IMR-90 (cell line): ENCODE measurements around the gene SLIT3. TPM values are rescaled to one million over a fixed set of nuclear protein-coding genes. Genes with fewer than 3 reads are reported as not detected.

Source experiments
- ATAC-seq: fragments of 200-7000 bp; cut with Tn5 transposase; 2 replicates; pipeline ENCODE4 v1.9.1; 2020; ENCODE audit warnings: low read depth, mild to moderate bottlenecking, moderate library complexity
- BruUV-seq: library from RNA; stranded (reverse); fragments of 400-500 nt; replicated peaks from 2 replicates; lab custom pipeline; 2021; lab: Mats Ljungman, UMichigan
- CTCF ChIA-PET: fragments of 300-600 bp; formaldehyde crosslinking; extraction: SDS; loops from one replicate; lab custom pipeline; 2021; ENCODE audit warnings: antibody characterized with exemption; lab: Yijun Ruan, JAX
- POLR2A ChIA-PET: fragments of 300-600 bp; sonication (Branson Sonifier 250); formaldehyde crosslinking; loops from one replicate; lab custom pipeline; 2022; ENCODE audit warnings: antibody characterized with exemption; ENCODE audit not compliant: unreplicated experiment; lab: Charles Lee
- DNase-seq: peaks from one replicate; pipeline ENCODE4 v3.0.0; 2013
- H2AFZ ChIP-seq: replicated peaks from 2 replicates; pipeline ENCODE3; 2013; ENCODE audit warnings: low read length, mild to moderate bottlenecking; ENCODE audit not compliant: poor library complexity
- H2AK5ac ChIP-seq: 2 replicates; pipeline ENCODE4 v1.6.1; 2013; ENCODE audit warnings: low read depth, low read length, inconsistent platforms
- H2AK9ac ChIP-seq: replicated peaks from 2 replicates; pipeline ENCODE3; 2013; ENCODE audit warnings: mild to moderate bottlenecking, low read depth, low read length, moderate library complexity; ENCODE audit not compliant: poor library complexity
- H2BK120ac ChIP-seq: 2 replicates; pipeline ENCODE4 v1.6.1; 2013; ENCODE audit warnings: low read depth, low read length, inconsistent platforms
- H2BK15ac ChIP-seq: 3 replicates; pipeline ENCODE4 v1.6.1; 2013; ENCODE audit warnings: low read depth, low read length, inconsistent platforms
- H2BK20ac ChIP-seq: 2 replicates; pipeline ENCODE4 v1.6.1; 2013; ENCODE audit warnings: low read depth, mild to moderate bottlenecking, inconsistent platforms, low read length, moderate library complexity
- H2BK5ac ChIP-seq: 2 replicates; pipeline ENCODE4 v1.6.1; 2013; ENCODE audit warnings: mild to moderate bottlenecking, low read depth, low read length, inconsistent platforms; ENCODE audit not compliant: poor library complexity, severe bottlenecking
- H3K14ac ChIP-seq: replicated peaks from 2 replicates; pipeline ENCODE4 v1.6.1; 2013; ENCODE audit warnings: low read depth, low read length, inconsistent platforms
- H3K18ac ChIP-seq: 2 replicates; pipeline ENCODE4 v1.6.1; 2013; ENCODE audit warnings: low read depth, low read length, control low read depth
- H3K23ac ChIP-seq: 2 replicates; pipeline ENCODE4 v1.6.1; 2013; ENCODE audit warnings: low read depth, low read length, inconsistent platforms
- H3K27ac ChIP-seq: 2 replicates; pipeline ENCODE4 v1.5.1; 2013; ENCODE audit warnings: mild to moderate bottlenecking, control low read depth, low read length; ENCODE audit not compliant: insufficient read depth
- H3K27me3 ChIP-seq: 2 replicates; pipeline ENCODE4 v1.6.1; 2013; ENCODE audit warnings: low read length; ENCODE audit not compliant: control insufficient read depth, insufficient read depth
- H3K36me3 ChIP-seq: 2 replicates; pipeline ENCODE4 v1.6.1; 2013; ENCODE audit warnings: low read length, mixed read lengths; ENCODE audit not compliant: control insufficient read depth, insufficient read depth
- H3K4ac ChIP-seq: 2 replicates; pipeline ENCODE4 v1.6.1; 2013; ENCODE audit warnings: low read depth, low read length, inconsistent platforms
- H3K4me1 ChIP-seq: 2 replicates; pipeline ENCODE4 v1.6.1; 2013; ENCODE audit warnings: low read length, mixed read lengths; ENCODE audit not compliant: control insufficient read depth, insufficient read depth
- H3K4me2 ChIP-seq: 2 replicates; pipeline ENCODE4 v1.6.1; 2013; ENCODE audit warnings: low read depth, mild to moderate bottlenecking, control low read depth, low read length, moderate library complexity
- H3K4me3 ChIP-seq: 2 replicates; pipeline ENCODE4 v1.5.1; 2013; ENCODE audit warnings: low read depth, mild to moderate bottlenecking, control low read depth, low read length, moderate library complexity; ENCODE audit not compliant: insufficient read depth
- H3K56ac ChIP-seq: 2 replicates; pipeline ENCODE4 v1.6.1; 2013; ENCODE audit warnings: low read length, inconsistent platforms; ENCODE audit not compliant: insufficient read depth; ENCODE audit errors: extremely low read depth
- H3K79me1 ChIP-seq, 2 experiments: 2 replicates each; pipeline ENCODE4 v1.6.1; 2013; ENCODE audit warnings: low read length in 2 of 2, inconsistent platforms in 1 of 2, low read depth in 1 of 2
- H3K9ac ChIP-seq: 2 replicates; pipeline ENCODE4 v1.6.1; 2013; ENCODE audit warnings: low read depth, low read length, control low read depth
- H3K9me1 ChIP-seq: 2 replicates; pipeline ENCODE4 v1.6.1; 2013; ENCODE audit warnings: low read length, inconsistent platforms; ENCODE audit not compliant: insufficient read depth
- H3K9me3 ChIP-seq: 2 replicates; pipeline ENCODE4 v1.6.1; 2013; ENCODE audit warnings: low read length; ENCODE audit not compliant: control insufficient read depth, insufficient read depth
- H4K20me1 ChIP-seq: 2 replicates; pipeline ENCODE4 v1.6.1; 2013; ENCODE audit warnings: low read length, inconsistent platforms; ENCODE audit not compliant: insufficient read depth
- H4K5ac ChIP-seq: 2 replicates; pipeline ENCODE4 v1.6.1; 2013; ENCODE audit warnings: mild to moderate bottlenecking, low read depth, low read length, control low read depth
- H4K8ac ChIP-seq, 2 experiments: 2 replicates each; pipeline ENCODE4 v1.6.1; 2013; ENCODE audit warnings: low read depth in 2 of 2, low read length in 2 of 2, control low read depth in 1 of 2, inconsistent platforms in 1 of 2
- H4K91ac ChIP-seq: 2 replicates; pipeline ENCODE4 v1.6.1; 2013; ENCODE audit warnings: low read depth, low read length, inconsistent platforms; ENCODE audit not compliant: insufficient read depth
- BHLHE40 ChIP-seq: fragments of 150-350 bp; IDR thresholded peaks from 2 replicates; pipeline ENCODE4 v1.6.1; 2016; ENCODE audit warnings: mild to moderate bottlenecking, low read depth, low read length
- CEBPB ChIP-seq: IDR thresholded peaks from 2 replicates; pipeline ENCODE4 v1.6.1; 2012; ENCODE audit warnings: low read depth, low read length, improper control_type of control experiment
- MXI1 ChIP-seq: IDR thresholded peaks from 2 replicates; pipeline ENCODE4 v1.6.1; 2012; ENCODE audit warnings: low read depth, mild to moderate bottlenecking, low read length, moderate library complexity, borderline replicate concordance
- NFE2L2 ChIP-seq: fragments of 150-350 bp; IDR thresholded peaks from 2 replicates; pipeline ENCODE4 v1.6.1; 2016; ENCODE audit warnings: low read depth, mild to moderate bottlenecking, low read length
- POLR2A ChIP-seq: IDR thresholded peaks from 2 replicates; pipeline ENCODE4 v1.6.1; 2012; ENCODE audit warnings: mild to moderate bottlenecking, low read depth, low read length
- RCOR1 ChIP-seq: IDR thresholded peaks from 2 replicates; pipeline ENCODE4 v1.6.1; 2012; ENCODE audit warnings: mild to moderate bottlenecking, low read length, improper control_type of control experiment; ENCODE audit not compliant: insufficient replicate concordance
- RFX5 ChIP-seq: IDR thresholded peaks from 2 replicates; pipeline ENCODE4 v1.8.0; 2012; ENCODE audit warnings: low read depth, mild to moderate bottlenecking, low read length, moderate library complexity
- SMC3 ChIP-seq: fragments of 150-350 bp; IDR thresholded peaks from 2 replicates; pipeline ENCODE4 v1.6.1; 2016; ENCODE audit warnings: low read depth, mild to moderate bottlenecking, antibody characterized with exemption, low read length, moderate library complexity
- WGBS, 2 experiments: methylation state at CpG; one replicate each; pipeline versions ENCODE4 v1.1.5 to v1.1.7; 2013; ENCODE audit warnings: missing lambda C conversion rate in 2 of 2; ENCODE audit not compliant: insufficient read length in 1 of 2; ENCODE audit errors: extremely low coverage in 2 of 2; 5-methylcytosine and 5-hydroxymethylcytosine counted together
- dilution Hi-C: fragments of 300-500 bp; cut with HindIII; formaldehyde crosslinking; loops from one replicate; pipeline ENCODE4 v1.14.3; 2018; ENCODE audit warnings: low sequenced_read_pairs; ENCODE audit not compliant: unreplicated experiment
- in situ Hi-C: fragments of 300-500 bp; cut with MboI; formaldehyde crosslinking; loops from 3 replicates; pipeline ENCODE4 v1.14.3; 2019; ENCODE audit warnings: low sequenced_read_pairs, inconsistent platforms, mixed read lengths
- intact Hi-C: fragments of 100-400 bp; cut with micrococcal nuclease; formaldehyde crosslinking; loops from 2 replicates; pipeline ENCODE4 v1.10.0; 2022
- polyA plus RNA-seq, 3 experiments: library from polyadenylated mRNA; depleted of rRNA; stranded (reverse); fragments of >200 nt; gene quantifications; 2 replicates each; pipeline ENCODE4 v1.2.3, GENCODE V29; 2012; ENCODE audit warnings: low replicate concordance in 1 of 3
- total RNA-seq: library from RNA; depleted of rRNA; stranded (reverse); fragments of >200 nt; gene quantifications from 2 replicates; pipeline ENCODE4 v1.2.3, GENCODE V29; 2012
- TF ChIP-seq, protein P1 (sequence below): conservative IDR thresholded peaks from 2 replicates; pipeline ENCODE4 v1.5.1; 2012; ENCODE audit warnings: mild to moderate bottlenecking, low read depth, low read length, improper control_type of control experiment

SLIT3 gene
- total and polyA plus RNA-seq, 2 of the 4 experiments (the other 2 are of a cell fraction): 0.18 to 0.50 TPM

DNA sequence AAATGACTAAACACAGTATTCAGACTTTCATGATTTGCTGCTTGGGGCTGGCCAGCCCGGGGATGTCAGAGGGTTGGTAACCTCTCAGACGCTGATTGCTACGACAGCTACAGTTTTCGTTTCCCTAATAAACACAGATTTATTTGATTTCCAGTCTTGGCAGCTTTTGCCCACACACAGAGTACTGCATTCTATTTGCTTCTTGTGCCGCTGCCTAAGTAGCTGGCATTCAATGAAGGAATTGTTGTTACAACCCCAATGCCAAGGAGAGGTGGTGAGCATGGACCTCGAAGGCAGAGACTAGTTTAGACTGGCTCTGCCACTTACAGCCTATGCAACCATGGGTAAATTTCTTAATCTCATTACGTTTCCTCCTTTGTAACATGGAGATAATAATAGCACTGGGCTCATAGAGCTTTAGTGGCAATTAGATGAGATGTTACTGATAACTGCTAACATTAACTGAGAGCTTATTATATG is 474.7 kb downstream of the SLIT3 start:
- Histone ChIP-seq H3K9ac (no peak overlapping the region), H3K4me1 (no peaks in the 10 kb centered on the region), H3K56ac (no peak overlapping the region), H3K36me3 (no peaks in the 10 kb centered on the region), H4K8ac (no peak overlapping the region), H2AFZ (no peak overlapping the region), H3K4me2 (no peak overlapping the region), H3K9me1 (no peaks in the 10 kb centered on the region), H3K27me3 (no peaks in the 10 kb centered on the region), H3K4me3 (no peak overlapping the region), H4K5ac (no peak overlapping the region), H4K91ac (no peak overlapping the region), H3K23ac (no peak overlapping the region), H4K20me1 (no peaks in the 10 kb centered on the region), H3K9me3 (no peaks in the 10 kb centered on the region), H2AK5ac (no peak overlapping the region), H3K14ac (no peak overlapping the region), H2BK15ac (no peak overlapping the region), H3K4ac (no peak overlapping the region), H3K18ac (no peak overlapping the region), H3K27ac (no peak overlapping the region), H2BK20ac (no peak overlapping the region), H2BK120ac (no peak overlapping the region), H3K79me1 (no peaks in the 10 kb centered on the region), H2AK9ac (no peak overlapping the region), H2BK5ac (no peak overlapping the region)
- no CpG with 5 or more reads among the region's 7 CpGs for WGBS, 2 experiments
- intact Hi-C loops: no loop called here
- TF ChIP-seq MXI1 (no peak), SMC3 (no peak), RCOR1 (no peak), POLR2A (no peak), CEBPB (no peak), BHLHE40 (no peak), RFX5 (no peak), NFE2L2 (no peak)
- TF ChIP-seq, protein P1, sequence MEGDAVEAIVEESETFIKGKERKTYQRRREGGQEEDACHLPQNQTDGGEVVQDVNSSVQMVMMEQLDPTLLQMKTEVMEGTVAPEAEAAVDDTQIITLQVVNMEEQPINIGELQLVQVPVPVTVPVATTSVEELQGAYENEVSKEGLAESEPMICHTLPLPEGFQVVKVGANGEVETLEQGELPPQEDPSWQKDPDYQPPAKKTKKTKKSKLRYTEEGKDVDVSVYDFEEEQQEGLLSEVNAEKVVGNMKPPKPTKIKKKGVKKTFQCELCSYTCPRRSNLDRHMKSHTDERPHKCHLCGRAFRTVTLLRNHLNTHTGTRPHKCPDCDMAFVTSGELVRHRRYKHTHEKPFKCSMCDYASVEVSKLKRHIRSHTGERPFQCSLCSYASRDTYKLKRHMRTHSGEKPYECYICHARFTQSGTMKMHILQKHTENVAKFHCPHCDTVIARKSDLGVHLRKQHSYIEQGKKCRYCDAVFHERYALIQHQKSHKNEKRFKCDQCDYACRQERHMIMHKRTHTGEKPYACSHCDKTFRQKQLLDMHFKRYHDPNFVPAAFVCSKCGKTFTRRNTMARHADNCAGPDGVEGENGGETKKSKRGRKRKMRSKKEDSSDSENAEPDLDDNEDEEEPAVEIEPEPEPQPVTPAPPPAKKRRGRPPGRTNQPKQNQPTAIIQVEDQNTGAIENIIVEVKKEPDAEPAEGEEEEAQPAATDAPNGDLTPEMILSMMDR: no peak
- DNase-seq (no peak), ATAC-seq (no peak)
- ChIA-PET CTCF (no interaction called here), POLR2A (no interaction called here)
- no TSS peak for BruUV-seq
- in situ Hi-C loops: no loop called here
- dilution Hi-C loops: no loop called here
